ENCODE data around the gene CIAO2B. TPM values are rescaled to one million over a fixed set of nuclear protein-coding genes. Genes with fewer than 3 reads are reported as not detected.
"Not testable (repeated sequence)": the region's sequence is repeated elsewhere in the genome, so short reads cannot be mapped to it uniquely, and the experiment has no call there.

CIAO2B gene
- total RNA-seq, 1 donor from 2014 or later, result 129 TPM

DNA sequence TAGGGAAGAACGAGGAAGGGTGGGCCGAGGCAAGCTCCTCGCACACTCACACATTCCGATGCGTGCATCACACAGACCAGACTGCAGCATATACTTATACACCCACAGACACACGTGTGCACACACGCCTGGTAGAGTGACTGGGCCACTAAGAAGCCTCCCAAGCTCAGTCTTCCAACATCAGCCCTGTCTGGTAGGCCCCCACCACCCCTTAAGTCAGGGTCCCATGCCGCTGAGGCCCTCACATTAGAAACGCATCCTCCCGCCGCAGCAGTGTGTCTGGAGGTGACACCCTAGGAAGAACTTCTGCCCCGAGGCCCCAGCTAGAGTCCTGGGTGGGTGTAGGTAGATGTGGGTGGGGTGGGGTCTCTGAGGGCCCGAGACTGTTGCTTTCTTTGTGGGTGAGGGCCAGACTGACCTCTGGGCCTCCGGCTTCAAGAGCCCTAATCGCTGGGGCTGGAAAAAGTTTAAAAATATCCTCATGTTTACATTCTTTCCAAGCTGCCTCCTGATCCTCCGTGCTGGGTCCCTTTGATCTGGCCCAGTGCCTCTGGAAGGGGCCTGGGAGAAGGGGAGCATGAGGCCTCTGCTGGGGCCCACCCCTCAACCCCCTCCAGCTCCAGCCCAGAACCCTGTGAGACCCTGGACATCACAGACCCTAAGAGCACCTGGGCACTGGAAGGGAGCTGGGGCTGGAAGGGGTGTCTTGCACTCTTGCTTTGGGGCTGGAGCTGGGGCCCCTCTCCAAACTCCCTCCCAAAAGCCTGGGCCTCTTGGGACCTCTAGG is 29.2 kb downstream of the CIAO2B start:
- no peak for DNase-seq (ENCODE audit: low read depth)

GRCh38 chr16:66904428-66904845 is 29.8 kb downstream of the CIAO2B start:
- DNase-seq (ENCODE audit: low read depth), result no peak

GRCh38 chr16:66903544-66904427 is 30.4 kb downstream of the CIAO2B start:
- no peak for DNase-seq (ENCODE audit: low read depth)

- DNase-seq (ENCODE audit: low read depth), result no peak
These were observed 31.3 kb downstream of the CIAO2B start for GRCh38 chr16:66902648-66903543.

GRCh38 chr16:66901626-66902025 is 32.6 kb downstream of the CIAO2B start:
- DNase-seq (ENCODE audit: low read depth), result no peak

DNA sequence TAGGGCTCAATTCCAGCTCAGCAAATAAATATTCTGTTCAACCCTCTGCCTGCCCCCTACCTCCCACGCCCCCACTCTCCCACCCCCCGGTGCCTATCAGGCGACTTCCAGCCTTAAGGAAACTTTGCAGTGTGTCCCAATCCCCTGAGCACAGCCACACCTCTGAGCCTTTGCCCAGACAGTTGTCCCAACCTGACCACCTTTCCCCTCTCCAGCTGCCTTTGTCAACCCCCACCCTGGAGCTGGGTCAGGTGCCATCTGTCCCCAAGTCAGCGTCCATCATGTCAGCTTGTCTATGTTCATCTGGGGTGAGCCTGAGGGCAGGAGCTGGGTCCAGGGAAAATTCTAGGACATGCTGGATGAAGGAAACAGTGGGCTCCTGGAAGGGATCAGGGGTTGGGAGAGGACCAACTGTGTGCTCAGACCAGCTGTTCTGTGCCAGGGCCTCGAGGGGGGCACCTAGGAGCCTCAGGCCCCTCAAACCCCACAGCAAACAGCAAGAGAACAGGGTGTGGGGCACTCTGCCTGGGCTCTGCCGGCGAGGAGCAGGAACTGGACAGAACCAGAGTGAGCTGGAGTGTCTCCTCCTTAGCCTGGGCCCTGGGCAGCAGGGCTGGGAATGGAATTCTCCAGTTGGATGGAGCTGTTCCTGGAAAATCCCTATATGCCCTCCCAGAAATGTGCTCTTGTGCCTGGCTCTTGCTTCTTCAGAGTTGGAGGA is 33.3 kb downstream of the CIAO2B start:
- DNase-seq (ENCODE audit: low read depth), result peak; percentile 71

DNA sequence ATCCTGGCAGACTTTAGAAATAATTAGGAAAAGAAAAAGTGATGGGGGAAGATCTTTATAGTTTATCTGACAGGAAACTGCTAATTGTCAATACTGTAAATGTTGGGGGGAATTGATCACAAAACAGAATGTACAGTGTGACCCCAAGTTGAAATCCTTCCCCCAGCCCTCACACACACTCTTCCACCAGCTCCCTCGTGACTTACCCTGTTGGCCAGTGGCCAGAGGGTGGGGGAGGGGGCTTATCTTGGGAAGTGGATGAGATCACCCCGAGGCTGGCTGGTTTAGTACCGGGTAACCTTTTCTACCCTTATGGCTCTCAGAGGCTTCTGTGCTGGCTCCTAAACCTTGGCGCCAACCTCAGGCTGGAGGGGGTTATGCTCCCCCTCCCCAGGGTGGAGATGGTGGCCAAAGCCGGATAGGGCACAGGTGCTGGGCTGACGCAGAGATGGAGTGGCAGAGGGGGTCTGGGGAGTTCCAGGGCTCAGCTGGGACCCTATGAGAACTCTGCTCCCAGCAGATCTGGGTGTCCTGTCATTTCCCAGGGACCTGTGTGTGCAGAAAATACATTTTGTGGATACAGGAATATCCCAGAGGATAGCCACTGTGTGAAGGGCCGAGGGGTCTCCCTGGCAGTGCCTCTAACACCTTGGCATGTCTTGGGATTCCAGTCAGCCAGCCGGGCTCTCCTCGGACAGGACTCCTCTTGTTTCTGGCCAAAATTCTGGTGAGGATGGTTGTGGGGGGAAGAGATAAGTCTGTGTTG is 34.1 kb downstream of the CIAO2B start:
- peak; percentile 77 for DNase-seq (ENCODE audit: low read depth)

GRCh38 chr16:66899310-66899944 is 34.8 kb downstream of the CIAO2B start:
- DNase-seq (ENCODE audit: low read depth), result peak; percentile 77

DNA sequence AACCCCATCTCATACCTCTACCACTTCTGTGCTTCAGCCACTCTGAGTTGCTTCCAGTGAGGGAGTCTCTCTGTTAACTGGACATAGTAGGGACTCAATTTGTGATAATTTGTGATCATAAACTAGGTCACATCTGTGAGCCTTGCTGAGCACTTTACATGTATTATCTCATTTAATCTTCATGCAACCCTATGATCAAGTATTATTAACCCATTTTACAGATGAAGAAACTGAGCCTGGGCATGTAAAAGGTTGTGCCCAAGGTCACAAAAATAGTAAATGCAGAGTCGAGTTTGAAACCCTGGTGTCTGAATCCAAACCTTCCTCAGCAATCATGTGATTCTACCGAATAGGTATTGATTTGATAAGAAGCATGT is 35.3 kb downstream of the CIAO2B start:
- DNase-seq (ENCODE audit: low read depth), result no peak

- DNase-seq (ENCODE audit: low read depth), result peak; percentile 83
These were observed 36.0 kb downstream of the CIAO2B start for GRCh38 chr16:66898207-66898606.

DNA sequence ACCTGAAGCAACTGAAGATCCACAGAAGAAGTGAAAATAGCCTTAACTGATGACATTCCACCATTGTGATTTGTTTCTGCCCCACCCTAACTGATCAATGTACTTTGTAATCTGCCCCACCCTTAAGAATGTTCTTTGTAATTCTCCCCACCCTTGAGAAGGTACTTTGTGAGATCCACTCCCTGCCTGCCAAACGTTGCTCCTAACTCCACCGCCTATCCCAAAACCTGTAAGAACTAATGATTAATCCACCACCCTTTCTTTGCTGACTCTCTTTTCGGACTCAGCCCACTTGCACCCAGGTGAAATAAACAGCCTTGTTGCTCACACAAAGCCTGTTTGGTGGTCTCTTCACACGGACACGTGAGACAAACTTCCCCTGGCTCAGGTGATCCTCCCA is 37.5 kb downstream of the CIAO2B start:
- DNase-seq (ENCODE audit: low read depth), result not testable (repeated sequence)

GRCh38 chr16:66895999-66896398 is 38.2 kb downstream of the CIAO2B start:
- DNase-seq (ENCODE audit: low read depth), result no peak

DNA sequence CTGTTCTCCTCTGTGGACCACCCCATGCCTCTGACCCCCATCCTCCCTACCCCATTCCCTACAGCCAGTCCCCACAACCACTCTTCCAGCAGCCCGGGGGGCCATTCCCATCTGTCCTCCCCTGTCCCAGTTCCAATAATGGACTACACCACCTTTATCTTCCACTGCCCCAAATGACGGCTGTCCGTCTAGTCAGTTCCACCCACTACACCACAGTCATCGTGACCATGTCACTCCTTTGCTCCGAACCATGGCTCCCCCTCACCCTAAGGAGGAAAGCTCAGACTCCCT is 38.6 kb downstream of the CIAO2B start:
- DNase-seq (ENCODE audit: low read depth), result no peak

DNA sequence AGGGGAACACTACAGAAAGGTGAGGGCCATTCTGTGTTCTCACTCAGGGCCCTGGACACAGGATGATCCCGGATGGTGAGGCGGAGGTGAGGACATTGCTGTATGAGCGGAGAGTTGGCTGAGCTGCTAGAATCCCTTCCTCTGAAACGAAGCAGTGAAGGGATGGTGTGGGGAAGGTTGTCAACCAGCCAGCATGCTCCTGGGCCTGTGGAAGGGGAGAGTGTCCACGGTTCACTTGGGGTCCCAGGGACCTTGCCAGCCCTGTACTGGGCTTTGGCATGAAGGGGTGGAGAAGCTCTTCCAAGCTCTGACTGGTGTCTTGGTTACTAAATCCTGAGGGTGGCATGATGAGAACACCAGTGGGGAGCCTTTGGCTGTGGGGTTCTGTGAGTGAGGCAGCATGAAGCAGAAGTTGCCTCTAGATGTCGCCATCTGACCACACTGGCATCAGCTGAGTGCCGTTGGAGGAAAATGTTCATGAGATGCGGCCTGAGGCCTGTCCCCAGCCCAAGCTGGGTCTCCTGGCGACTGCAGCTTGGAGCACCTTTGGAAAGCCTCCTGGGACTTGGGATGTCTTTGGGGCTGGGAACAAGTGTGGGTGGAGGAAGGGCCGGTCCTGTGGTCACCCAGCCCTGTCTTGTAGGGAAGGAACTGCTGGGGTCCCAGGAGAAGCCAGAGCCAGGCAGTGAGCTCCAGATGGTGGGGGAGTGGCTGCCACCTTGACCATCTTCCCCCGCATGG is 39.1 kb downstream of the CIAO2B start:
- DNase-seq (ENCODE audit: low read depth), result peak; percentile 71

GRCh38 chr16:66894055-66894454 is 40.1 kb downstream of the CIAO2B start:
- DNase-seq (ENCODE audit: low read depth), result no peak

GRCh38 chr16:66891797-66892196 is 42.4 kb downstream of the CIAO2B start:
- no peak for DNase-seq (ENCODE audit: low read depth)

DNA sequence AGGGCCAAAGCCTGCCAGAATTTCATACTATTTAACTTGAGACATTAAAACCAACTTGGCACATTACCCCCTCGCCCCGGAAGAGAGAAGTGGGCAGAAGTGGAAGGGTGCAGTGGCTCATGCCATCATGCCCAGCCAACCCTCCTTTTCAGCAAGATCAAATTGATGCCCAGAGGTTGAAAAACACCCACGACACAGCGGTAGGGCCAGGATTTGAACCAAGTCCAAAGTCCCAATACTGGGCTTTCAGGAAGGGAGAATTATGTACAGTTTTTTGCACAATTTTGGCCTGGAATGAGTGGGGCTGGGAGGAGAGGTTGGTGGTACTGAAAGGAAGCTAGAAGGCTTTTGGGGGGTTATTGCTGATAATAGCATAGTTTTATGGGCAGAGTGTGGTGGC is 42.8 kb downstream of the CIAO2B start:
- no peak for DNase-seq (ENCODE audit: low read depth)

- DNase-seq (ENCODE audit: low read depth), result no peak
These were observed 43.4 kb downstream of the CIAO2B start for GRCh38 chr16:66890799-66891198.

- DNase-seq (ENCODE audit: low read depth), result no peak
These were observed 44.6 kb downstream of the CIAO2B start for GRCh38 chr16:66889622-66890021.
